IMR-90 (cell line): ENCODE data around the gene EFEMP1. TPM values are rescaled to one million over a fixed set of nuclear protein-coding genes. Genes with fewer than 3 reads are reported as not detected.

ENCODE experiments used
- ATAC-seq: fragments of 200-7000 bp; cut with Tn5 transposase; 2 replicates; pipeline ENCODE4 v1.9.1; 2020; ENCODE audit warnings: low read depth, mild to moderate bottlenecking, moderate library complexity
- BruUV-seq: library from RNA; stranded (reverse); fragments of 400-500 nt; replicated peaks from 2 replicates; lab custom pipeline; 2021; lab: Mats Ljungman, UMichigan
- CTCF ChIA-PET: fragments of 300-600 bp; formaldehyde crosslinking; extraction: SDS; loops from one replicate; lab custom pipeline; 2021; ENCODE audit warnings: antibody characterized with exemption; lab: Yijun Ruan, JAX
- POLR2A ChIA-PET: fragments of 300-600 bp; sonication (Branson Sonifier 250); formaldehyde crosslinking; loops from one replicate; lab custom pipeline; 2022; ENCODE audit warnings: antibody characterized with exemption; ENCODE audit not compliant: unreplicated experiment; lab: Charles Lee
- DNase-seq: peaks from one replicate; pipeline ENCODE4 v3.0.0; 2013
- H2AFZ ChIP-seq: replicated peaks from 2 replicates; pipeline ENCODE3; 2013; ENCODE audit warnings: low read length, mild to moderate bottlenecking; ENCODE audit not compliant: poor library complexity
- H2AK5ac ChIP-seq: 2 replicates; pipeline ENCODE4 v1.6.1; 2013; ENCODE audit warnings: low read depth, low read length, inconsistent platforms
- H2AK9ac ChIP-seq: replicated peaks from 2 replicates; pipeline ENCODE3; 2013; ENCODE audit warnings: mild to moderate bottlenecking, low read depth, low read length, moderate library complexity; ENCODE audit not compliant: poor library complexity
- H2BK120ac ChIP-seq: 2 replicates; pipeline ENCODE4 v1.6.1; 2013; ENCODE audit warnings: low read depth, low read length, inconsistent platforms
- H2BK15ac ChIP-seq: 3 replicates; pipeline ENCODE4 v1.6.1; 2013; ENCODE audit warnings: low read depth, low read length, inconsistent platforms
- H2BK20ac ChIP-seq: 2 replicates; pipeline ENCODE4 v1.6.1; 2013; ENCODE audit warnings: low read depth, mild to moderate bottlenecking, inconsistent platforms, low read length, moderate library complexity
- H2BK5ac ChIP-seq: 2 replicates; pipeline ENCODE4 v1.6.1; 2013; ENCODE audit warnings: mild to moderate bottlenecking, low read depth, low read length, inconsistent platforms; ENCODE audit not compliant: poor library complexity, severe bottlenecking
- H3K14ac ChIP-seq: replicated peaks from 2 replicates; pipeline ENCODE4 v1.6.1; 2013; ENCODE audit warnings: low read depth, low read length, inconsistent platforms
- H3K18ac ChIP-seq: 2 replicates; pipeline ENCODE4 v1.6.1; 2013; ENCODE audit warnings: low read depth, low read length, control low read depth
- H3K23ac ChIP-seq: 2 replicates; pipeline ENCODE4 v1.6.1; 2013; ENCODE audit warnings: low read depth, low read length, inconsistent platforms
- H3K27ac ChIP-seq: 2 replicates; pipeline ENCODE4 v1.5.1; 2013; ENCODE audit warnings: mild to moderate bottlenecking, control low read depth, low read length; ENCODE audit not compliant: insufficient read depth
- H3K27me3 ChIP-seq: 2 replicates; pipeline ENCODE4 v1.6.1; 2013; ENCODE audit warnings: low read length; ENCODE audit not compliant: control insufficient read depth, insufficient read depth
- H3K36me3 ChIP-seq: 2 replicates; pipeline ENCODE4 v1.6.1; 2013; ENCODE audit warnings: low read length, mixed read lengths; ENCODE audit not compliant: control insufficient read depth, insufficient read depth
- H3K4ac ChIP-seq: 2 replicates; pipeline ENCODE4 v1.6.1; 2013; ENCODE audit warnings: low read depth, low read length, inconsistent platforms
- H3K4me1 ChIP-seq: 2 replicates; pipeline ENCODE4 v1.6.1; 2013; ENCODE audit warnings: low read length, mixed read lengths; ENCODE audit not compliant: control insufficient read depth, insufficient read depth
- H3K4me2 ChIP-seq: 2 replicates; pipeline ENCODE4 v1.6.1; 2013; ENCODE audit warnings: low read depth, mild to moderate bottlenecking, control low read depth, low read length, moderate library complexity
- H3K4me3 ChIP-seq: 2 replicates; pipeline ENCODE4 v1.5.1; 2013; ENCODE audit warnings: low read depth, mild to moderate bottlenecking, control low read depth, low read length, moderate library complexity; ENCODE audit not compliant: insufficient read depth
- H3K56ac ChIP-seq: 2 replicates; pipeline ENCODE4 v1.6.1; 2013; ENCODE audit warnings: low read length, inconsistent platforms; ENCODE audit not compliant: insufficient read depth; ENCODE audit errors: extremely low read depth
- H3K79me1 ChIP-seq, 2 experiments: 2 replicates each; pipeline ENCODE4 v1.6.1; 2013; ENCODE audit warnings: low read length in 2 of 2, inconsistent platforms in 1 of 2, low read depth in 1 of 2
- H3K9ac ChIP-seq: 2 replicates; pipeline ENCODE4 v1.6.1; 2013; ENCODE audit warnings: low read depth, low read length, control low read depth
- H3K9me1 ChIP-seq: 2 replicates; pipeline ENCODE4 v1.6.1; 2013; ENCODE audit warnings: low read length, inconsistent platforms; ENCODE audit not compliant: insufficient read depth
- H3K9me3 ChIP-seq: 2 replicates; pipeline ENCODE4 v1.6.1; 2013; ENCODE audit warnings: low read length; ENCODE audit not compliant: control insufficient read depth, insufficient read depth
- H4K20me1 ChIP-seq: 2 replicates; pipeline ENCODE4 v1.6.1; 2013; ENCODE audit warnings: low read length, inconsistent platforms; ENCODE audit not compliant: insufficient read depth
- H4K5ac ChIP-seq: 2 replicates; pipeline ENCODE4 v1.6.1; 2013; ENCODE audit warnings: mild to moderate bottlenecking, low read depth, low read length, control low read depth
- H4K8ac ChIP-seq, 2 experiments: 2 replicates each; pipeline ENCODE4 v1.6.1; 2013; ENCODE audit warnings: low read depth in 2 of 2, low read length in 2 of 2, control low read depth in 1 of 2, inconsistent platforms in 1 of 2
- H4K91ac ChIP-seq: 2 replicates; pipeline ENCODE4 v1.6.1; 2013; ENCODE audit warnings: low read depth, low read length, inconsistent platforms; ENCODE audit not compliant: insufficient read depth
- BHLHE40 ChIP-seq: fragments of 150-350 bp; IDR thresholded peaks from 2 replicates; pipeline ENCODE4 v1.6.1; 2016; ENCODE audit warnings: mild to moderate bottlenecking, low read depth, low read length
- CEBPB ChIP-seq: IDR thresholded peaks from 2 replicates; pipeline ENCODE4 v1.6.1; 2012; ENCODE audit warnings: low read depth, low read length, improper control_type of control experiment
- FOS ChIP-seq: fragments of 150-350 bp; IDR thresholded peaks from 2 replicates; pipeline ENCODE4 v1.6.1; 2016; ENCODE audit warnings: low read depth, low read length
- MAFK ChIP-seq: IDR thresholded peaks from 2 replicates; pipeline ENCODE4 v1.6.1; 2012; ENCODE audit warnings: low read depth, low read length, improper control_type of control experiment
- MAZ ChIP-seq: IDR thresholded peaks from 2 replicates; pipeline ENCODE4 v1.6.1; 2012; ENCODE audit warnings: low read depth, mild to moderate bottlenecking, low read length, improper control_type of control experiment, moderate library complexity, borderline replicate concordance
- RAD21 ChIP-seq: IDR thresholded peaks from 2 replicates; pipeline ENCODE4 v1.6.1; 2012; ENCODE audit warnings: low read length, improper control_type of control experiment
- WGBS, 2 experiments: methylation state at CpG; one replicate each; pipeline versions ENCODE4 v1.1.5 to v1.1.7; 2013; ENCODE audit warnings: missing lambda C conversion rate in 2 of 2; ENCODE audit not compliant: insufficient read length in 1 of 2; ENCODE audit errors: extremely low coverage in 2 of 2; 5-methylcytosine and 5-hydroxymethylcytosine counted together
- dilution Hi-C: fragments of 300-500 bp; cut with HindIII; formaldehyde crosslinking; loops from one replicate; pipeline ENCODE4 v1.14.3; 2018; ENCODE audit warnings: low sequenced_read_pairs; ENCODE audit not compliant: unreplicated experiment
- in situ Hi-C: fragments of 300-500 bp; cut with MboI; formaldehyde crosslinking; loops from 3 replicates; pipeline ENCODE4 v1.14.3; 2019; ENCODE audit warnings: low sequenced_read_pairs, inconsistent platforms, mixed read lengths
- intact Hi-C: fragments of 100-400 bp; cut with micrococcal nuclease; formaldehyde crosslinking; loops from 2 replicates; pipeline ENCODE4 v1.10.0; 2022
- polyA plus RNA-seq, 3 experiments: library from polyadenylated mRNA; depleted of rRNA; stranded (reverse); fragments of >200 nt; gene quantifications; 2 replicates each; pipeline ENCODE4 v1.2.3, GENCODE V29; 2012; ENCODE audit warnings: low replicate concordance in 1 of 3
- total RNA-seq: library from RNA; depleted of rRNA; stranded (reverse); fragments of >200 nt; gene quantifications from 2 replicates; pipeline ENCODE4 v1.2.3, GENCODE V29; 2012

Gene EFEMP1
- total and polyA plus RNA-seq, 2 of the 4 experiments (the other 2 are of a cell fraction): 214 to 219 TPM

GRCh38 chr2:55903727-55904126, 19.9 kb downstream of the EFEMP1 start:
- CTCF ChIA-PET: no interaction called here

More at GRCh38 chr2:55903727-55904126, 19.9 kb downstream of the EFEMP1 start:
- no peak overlapping the region for H3K18ac ChIP-seq
- peaks cover 8% of the 10 kb centered on the region for H3K4me1 ChIP-seq
- no peaks in the 10 kb centered on the region for H4K20me1 ChIP-seq
- H2BK5ac ChIP-seq: no peak overlapping the region
- no CpG with 5 or more reads among the region's 2 CpGs for WGBS, 2 experiments
- POLR2A ChIA-PET: no interaction called here
- no peak overlapping the region for H3K4ac ChIP-seq
- H3K56ac ChIP-seq: no peak overlapping the region
- peaks cover 5 to 8% of the 10 kb centered on the region in 2 experiments; a peak in 3 of 4 replicates for H3K79me1 ChIP-seq
- H3K27ac ChIP-seq: no peak overlapping the region
- in situ Hi-C loops: no loop called here
- H3K27me3 ChIP-seq: no peaks in the 10 kb centered on the region
- BruUV-seq: no TSS peak
- H3K9me3 ChIP-seq: peaks cover 3% of the 10 kb centered on the region; the same call in 1 of the 2 replicates
- no peak overlapping the region for H4K5ac ChIP-seq
- ATAC-seq: no peak
- no peak overlapping the region for H4K8ac ChIP-seq
- H2AFZ ChIP-seq: no peak overlapping the region
- H3K4me2 ChIP-seq: no peak overlapping the region
- dilution Hi-C loops: no loop called here
- no peak overlapping the region for H4K91ac ChIP-seq
- H2AK9ac ChIP-seq: no peak overlapping the region
- no peak overlapping the region for H3K23ac ChIP-seq
- DNase-seq: no peak
- no peak overlapping the region for H3K4me3 ChIP-seq
- H2BK120ac ChIP-seq: no peak overlapping the region
- no peak overlapping the region for H2AK5ac ChIP-seq
- peaks cover 15% of the 10 kb centered on the region for H3K36me3 ChIP-seq
- no peak overlapping the region for H3K9ac ChIP-seq
- H3K14ac ChIP-seq: no peak overlapping the region
- intact Hi-C loops: no loop called here
- no peak overlapping the region for H2BK20ac ChIP-seq
- no peak overlapping the region for H2BK15ac ChIP-seq
- peaks cover 5% of the 10 kb centered on the region; the same call in 1 of the 2 replicates for H3K9me1 ChIP-seq
- TF ChIP-seq BHLHE40: no peak
- no peak for TF ChIP-seq MAFK
- TF ChIP-seq MAZ: no peak
- no peak for TF ChIP-seq RAD21
- no peak for TF ChIP-seq CEBPB
- no peak for TF ChIP-seq FOS
